HG02610 (cell line): ENCODE data around the gene PYGM.

ENCODE experiments used
- ATAC-seq: cut with Tn5 transposase; IDR thresholded peaks from one replicate; pipeline ENCODE4 v1.9.1; 2021; ENCODE audit warnings: mild to moderate bottlenecking, moderate library complexity; ENCODE audit not compliant: unreplicated experiment

PYGM gene

DNA sequence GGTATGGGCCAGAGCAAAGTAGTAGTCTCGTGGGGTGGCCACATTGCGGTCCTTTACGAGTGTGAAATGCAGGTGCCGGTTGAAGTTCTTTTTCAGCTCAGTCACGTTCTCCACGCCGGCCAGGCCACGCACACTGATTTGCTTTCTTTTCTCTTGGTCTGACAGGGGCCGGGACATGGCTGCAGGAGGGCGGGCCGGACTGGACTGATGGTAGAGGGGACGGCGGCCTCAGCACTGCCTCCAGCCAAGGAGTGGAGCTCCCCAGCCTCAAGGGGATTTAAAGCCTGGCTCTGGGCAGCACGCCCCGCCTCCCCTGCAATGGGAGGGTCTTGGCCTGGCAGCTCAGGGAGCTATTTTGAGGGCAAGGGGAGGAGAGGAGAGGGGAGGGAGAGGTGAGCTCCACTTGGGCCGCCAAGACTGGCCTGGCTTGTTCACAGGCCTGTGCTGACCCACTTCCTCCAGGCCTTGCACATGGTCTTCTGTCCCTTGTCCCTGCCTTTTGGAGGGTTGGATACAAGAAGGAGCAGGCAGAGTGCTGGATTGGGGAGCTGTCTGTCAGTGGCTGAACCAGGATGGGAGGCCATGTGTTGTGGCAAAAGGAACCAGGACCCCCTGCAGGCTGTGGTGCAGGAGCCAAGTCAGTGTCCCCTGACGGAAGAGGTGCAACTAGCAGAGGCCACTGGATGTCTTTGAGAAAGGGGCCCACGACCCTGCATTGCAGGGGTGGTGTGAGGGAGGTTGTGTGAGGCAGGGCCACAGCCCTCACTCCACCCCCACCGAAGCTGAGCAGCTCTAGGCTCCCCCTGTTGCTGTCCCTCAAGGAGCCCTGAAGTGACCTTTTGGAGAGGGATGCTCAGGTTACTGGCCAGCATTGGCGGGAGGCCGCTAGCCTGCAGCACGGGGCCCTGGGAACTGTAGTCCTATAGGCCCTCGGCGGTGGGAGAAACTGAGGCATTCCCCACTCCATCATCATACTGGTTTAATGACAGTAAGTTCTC is at the start of gene PYGM:
Gene PYGM, minus strand, starts transcription at position 253 of the 998 bp plus-strand sequence. Its CDS starts 76 bp downstream, at position 177.
- no peak for ATAC-seq

- no peak for ATAC-seq
Measured at GRCh38 chr11:64805481-64805880, 45.7 kb upstream of the PYGM start.

DNA sequence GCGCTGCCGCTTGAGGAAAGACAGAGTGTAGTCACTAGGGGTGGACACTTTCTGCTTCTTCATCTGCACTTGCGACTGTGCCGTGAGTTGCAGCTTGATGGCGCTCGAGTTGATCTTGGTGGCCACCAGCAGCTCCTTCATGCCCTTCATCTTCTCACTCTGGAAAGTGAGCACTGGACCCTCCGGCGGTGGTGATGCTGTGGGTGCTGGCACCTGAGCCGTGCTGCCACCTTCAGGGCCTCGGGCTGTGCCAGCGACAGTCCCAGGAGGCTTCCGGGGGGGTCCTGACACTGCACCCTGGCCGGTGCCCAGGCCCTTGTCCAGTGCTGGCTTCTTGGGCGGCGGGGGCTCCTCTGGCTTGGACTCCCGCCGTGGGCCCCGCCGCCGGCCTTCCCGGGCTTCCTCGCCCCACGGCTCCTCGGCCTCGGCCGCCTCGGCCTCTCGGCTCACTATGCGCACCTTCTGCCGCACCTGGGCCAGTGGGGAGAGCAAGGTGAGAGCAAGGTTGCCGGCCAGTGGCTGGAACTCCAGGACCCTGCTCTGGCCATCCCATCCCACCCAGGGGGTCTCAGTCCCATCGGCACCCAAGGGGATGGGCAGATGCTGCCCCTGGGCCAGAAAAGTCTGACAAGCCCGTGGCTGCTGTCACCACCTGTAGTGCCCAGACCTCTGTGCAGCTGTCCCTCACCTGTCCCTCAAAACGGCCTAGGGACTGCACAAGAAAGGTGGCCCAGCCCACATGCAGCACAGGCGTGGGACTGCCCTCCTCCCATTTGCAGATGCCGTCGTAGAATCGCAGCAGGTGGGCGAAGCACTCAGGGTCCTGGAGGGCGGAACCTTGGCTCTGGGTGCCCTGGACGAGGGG is 44.8 kb upstream of the PYGM start:
- no peak for ATAC-seq

- no peak for ATAC-seq
Measured at GRCh38 chr11:64803846-64804345, 44.1 kb upstream of the PYGM start.

- peak; percentile 57 for ATAC-seq
Measured at GRCh38 chr11:64803158-64803845, 43.5 kb upstream of the PYGM start, which contains the start of gene MAP4K2. Gene MAP4K2, minus strand, starts transcription at chr11:64803214. Its CDS starts 65 bp downstream, at chr11:64803149.

GRCh38 chr11:64802370-64803157 is 42.8 kb upstream of the PYGM start:
- ATAC-seq = no peak

DNA sequence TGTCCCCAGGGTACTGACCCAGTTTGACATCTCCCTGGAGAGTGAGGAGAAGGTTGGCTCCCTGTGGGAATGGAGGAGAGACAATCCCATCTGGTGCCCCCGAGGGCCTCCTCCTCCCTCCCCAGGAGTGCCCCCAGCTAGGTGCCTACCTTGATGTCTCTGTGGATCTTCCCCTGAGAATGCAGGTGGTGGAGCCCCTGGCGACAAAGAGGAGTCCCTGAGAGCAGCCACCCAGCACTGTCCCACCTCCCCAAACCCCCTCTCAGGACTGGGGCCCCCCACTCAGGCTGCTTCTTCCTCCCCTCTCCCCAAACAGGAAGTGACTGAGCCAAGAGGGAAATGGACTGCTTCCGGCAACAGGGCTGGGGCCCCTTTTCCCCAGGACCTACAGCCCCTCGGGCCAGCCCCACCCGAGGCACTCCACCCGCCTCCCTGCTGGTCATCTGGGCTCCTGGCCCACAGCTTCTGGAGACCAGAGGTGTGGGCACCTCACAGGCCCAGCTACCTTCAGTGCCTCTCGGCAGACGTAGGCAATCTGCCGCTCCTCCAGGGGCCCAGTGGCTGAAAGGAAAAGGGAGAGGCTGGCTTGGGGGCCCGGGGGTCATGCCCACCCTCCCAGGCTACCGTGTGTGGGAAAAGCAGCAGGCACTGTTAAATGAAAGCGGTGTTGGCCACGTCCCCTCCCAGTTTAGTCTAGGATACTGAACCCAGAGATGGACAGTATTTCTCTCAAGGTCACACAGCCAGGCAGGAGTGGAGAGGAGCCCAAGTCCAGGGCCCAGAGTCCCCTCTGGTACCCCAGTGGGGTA is 42.0 kb upstream of the PYGM start:
- ATAC-seq = no peak

- no peak for ATAC-seq
Measured at GRCh38 chr11:64801158-64801464, 41.3 kb upstream of the PYGM start.

DNA sequence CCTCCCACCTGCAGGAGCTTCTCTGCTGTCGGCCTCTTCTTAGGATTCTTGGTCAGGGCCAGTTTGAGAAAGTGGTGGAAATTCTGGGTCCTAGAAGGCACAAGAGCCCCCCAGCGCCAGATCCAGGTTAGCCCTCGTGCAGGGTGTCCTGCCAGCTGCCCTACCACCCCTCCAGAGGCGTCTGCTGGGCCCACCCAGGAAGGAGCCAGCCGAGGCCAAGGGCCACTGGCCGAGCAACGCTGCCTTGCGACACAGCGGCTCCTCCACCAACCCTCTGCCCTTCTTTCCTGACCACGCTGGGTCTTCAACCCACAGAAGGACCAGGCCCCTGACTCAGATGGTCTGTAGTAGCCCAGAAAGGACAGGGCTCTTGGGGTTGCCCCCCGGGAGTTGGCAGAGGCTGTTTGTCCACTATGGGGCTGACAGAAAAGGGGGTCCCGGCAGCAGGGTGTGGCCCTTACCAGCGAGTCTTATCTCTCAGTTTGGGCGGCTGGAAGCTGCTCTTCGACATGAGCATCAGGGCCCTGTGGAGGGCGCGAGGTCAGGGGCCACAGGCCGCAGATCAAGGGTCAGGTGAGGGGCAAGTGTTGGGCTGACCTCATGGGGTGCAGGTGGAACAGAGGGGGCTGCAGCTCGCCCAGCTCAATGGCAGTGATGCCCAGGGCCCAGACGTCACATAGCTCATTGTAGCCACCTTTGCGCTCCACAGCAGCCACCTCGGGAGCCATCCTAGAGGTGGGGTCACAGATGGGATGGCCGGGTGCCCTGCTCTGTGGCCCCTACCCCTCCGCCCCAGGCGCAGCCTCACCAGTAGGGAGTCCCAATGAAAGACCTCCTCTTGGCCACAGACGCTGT is 40.8 kb upstream of the PYGM start:
- no peak for ATAC-seq

- no peak for ATAC-seq
Measured at GRCh38 chr11:64799623-64800302, 40.0 kb upstream of the PYGM start.

DNA sequence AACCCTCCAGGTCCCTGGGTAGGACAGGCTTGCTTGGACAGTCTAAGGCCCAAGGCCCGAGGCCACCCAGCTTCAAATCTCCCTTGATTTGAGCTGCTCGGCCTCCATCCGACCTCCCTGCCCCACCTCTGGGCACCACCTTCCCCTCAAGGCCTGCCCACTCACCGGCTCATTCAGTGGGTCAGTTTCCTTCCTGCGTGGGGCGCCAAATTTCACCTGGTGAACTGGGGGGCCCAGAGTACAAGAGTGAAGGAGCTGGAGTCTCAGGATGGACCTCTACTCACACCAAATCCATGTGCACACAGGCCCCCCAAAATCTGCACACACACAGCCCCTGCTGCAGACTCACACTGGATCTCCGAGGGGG is 39.5 kb upstream of the PYGM start:
- ATAC-seq = no peak

DNA sequence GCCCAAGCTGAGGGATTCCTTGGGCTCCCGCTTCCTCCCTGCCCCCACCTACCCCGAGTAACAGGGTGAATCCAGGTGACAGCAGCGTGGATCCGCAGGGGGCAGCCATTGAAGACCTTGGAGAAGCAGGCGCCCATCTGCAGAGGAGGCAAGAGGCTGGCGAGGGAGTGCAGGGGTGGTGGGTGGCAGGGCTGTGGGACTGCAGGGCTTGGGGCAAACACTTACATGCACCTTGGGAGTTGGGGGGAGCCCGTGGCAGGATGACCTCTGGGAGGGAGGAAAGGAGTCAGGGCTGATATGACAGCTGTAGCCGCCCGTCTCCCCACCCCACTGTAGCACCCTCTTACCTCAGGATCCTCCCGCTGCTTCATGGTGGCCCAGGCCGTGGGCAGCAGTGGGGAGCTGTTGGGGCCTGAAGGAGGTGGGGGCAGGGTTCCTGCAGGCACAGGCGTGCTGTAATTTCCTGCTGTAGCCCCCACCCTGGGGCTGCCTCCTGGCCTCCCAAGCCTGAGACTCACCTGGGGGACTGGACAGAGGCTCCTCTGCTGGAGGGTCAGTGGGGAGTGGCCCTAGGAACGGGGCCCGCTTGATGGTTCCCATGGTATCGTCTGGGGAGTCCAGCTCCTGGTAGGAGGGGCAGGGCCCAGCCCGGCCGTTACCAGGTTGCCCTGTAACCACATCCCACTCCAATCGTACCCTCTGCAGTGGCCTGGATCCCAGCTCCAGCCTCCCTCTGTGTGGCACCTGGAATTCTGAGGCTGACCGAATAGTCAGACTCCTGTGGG is 37.2 kb upstream of the PYGM start:
- ATAC-seq = no peak

DNA sequence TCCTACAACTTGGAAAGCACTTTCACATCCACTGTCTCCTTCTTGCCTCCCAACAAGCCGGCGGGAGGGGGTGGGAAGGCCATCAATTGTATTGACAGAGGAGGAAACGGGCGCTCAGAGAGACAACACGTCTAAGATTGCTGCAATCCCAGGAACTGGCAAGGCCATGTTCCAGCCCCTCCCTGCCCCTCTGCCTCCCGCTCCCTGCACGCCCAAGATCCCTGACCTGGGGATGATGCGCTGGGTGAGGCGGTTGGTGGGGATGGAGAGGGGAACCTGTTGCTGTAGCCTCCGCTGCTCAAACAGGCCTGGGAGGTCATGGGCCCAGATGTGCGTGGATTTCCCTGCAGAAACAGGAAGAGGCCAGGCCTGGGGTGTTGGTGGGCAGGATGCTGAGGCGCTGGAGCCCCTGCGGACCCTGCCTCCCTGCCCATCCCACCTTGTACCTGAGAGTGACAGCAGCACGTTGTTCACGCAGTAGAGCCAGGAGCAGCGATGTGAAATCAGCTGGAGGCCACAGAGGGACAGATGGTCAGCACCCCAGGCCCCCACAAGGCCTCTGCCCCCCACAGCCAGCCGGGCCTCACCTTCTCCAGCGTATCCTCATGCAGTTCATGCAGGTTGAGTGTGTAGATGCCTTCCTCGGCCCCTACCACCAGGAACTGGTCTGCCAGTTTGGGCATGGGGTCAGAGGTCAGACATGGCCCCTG is 36.4 kb upstream of the PYGM start:
- no peak for ATAC-seq

DNA sequence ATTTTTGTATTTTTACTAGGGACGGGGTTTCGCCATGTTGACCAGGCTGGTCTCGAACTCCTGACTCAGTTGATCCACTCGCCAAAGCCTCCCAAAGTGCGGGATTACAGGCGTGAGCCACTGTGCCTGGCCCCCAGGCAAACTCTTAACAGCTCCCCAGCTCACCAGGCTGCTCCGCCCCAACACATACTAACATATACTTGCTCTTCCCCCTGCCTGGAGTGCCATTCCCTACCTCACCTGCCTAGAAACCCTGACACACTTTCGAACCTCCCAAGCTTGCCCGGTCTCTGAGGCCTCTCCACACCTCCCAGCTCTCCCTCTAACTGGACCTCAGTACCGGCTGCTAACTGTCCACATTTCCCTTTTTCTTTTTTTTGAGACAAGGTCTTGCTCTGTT is 34.8 kb upstream of the PYGM start:
- no peak for ATAC-seq

DNA sequence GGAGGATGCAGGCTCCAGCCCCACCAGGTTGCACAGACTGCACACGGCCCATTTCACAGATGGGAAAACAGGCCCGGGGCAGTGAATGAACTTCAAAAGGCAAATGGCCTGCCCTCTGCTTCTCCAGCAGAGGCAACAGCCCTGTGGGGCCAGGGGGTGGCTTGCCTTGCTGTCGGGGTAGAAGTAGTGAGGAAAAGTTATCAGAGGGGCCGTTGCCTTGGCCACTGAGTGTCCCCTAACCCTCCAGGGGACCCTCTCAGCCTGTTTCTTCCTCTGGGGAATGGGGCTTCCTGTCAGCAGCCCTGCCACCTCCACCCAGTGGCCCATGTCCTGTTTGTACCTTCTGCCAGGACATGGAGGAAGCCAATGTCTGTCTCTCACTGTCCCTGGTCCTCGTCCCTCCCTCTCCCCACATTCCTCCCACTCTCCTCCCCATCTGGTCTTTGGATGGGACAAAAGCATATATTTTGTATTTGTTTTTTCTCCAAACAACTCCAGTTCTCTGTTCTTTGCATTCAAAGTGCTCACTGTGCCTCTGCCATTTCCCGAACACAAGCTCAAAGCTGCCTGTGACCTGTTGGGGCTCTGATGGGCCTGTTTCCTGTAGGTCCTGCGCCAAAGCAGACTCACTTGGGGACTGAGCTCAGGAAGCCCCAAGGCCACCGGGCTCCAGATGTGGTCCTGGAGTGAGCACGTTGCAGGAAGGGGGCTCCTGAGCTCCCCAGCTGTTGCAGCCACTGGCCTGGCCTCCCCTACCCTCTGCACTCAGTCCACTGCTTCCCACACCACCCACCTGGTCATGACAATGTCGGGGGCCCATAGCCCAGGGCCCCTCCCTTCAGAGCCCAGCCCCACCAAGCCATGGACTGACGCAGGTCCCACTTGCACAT is 33.7 kb upstream of the PYGM start:
- no peak for ATAC-seq
